PC-9 (cell line): ENCODE results near the gene ASB15. TPM values are rescaled to one million over a fixed set of nuclear protein-coding genes. Genes with fewer than 3 reads are reported as not detected.

Experiments
- BruUV-seq: library from RNA; stranded (reverse); fragments of 400-500 nt; replicated peaks from 2 replicates; lab custom pipeline; 2021; lab: Mats Ljungman, UMichigan
- CTCF ChIA-PET: fragments of 300-600 bp; sonication (Branson Sonifier 250); formaldehyde crosslinking; loops from one replicate; lab custom pipeline; 2022; ENCODE audit warnings: antibody characterized with exemption; lab: Charles Lee
- POLR2A ChIA-PET: fragments of 300-600 bp; sonication (Branson Sonifier 250); formaldehyde crosslinking; loops from one replicate; lab custom pipeline; 2022; ENCODE audit warnings: antibody characterized with exemption; ENCODE audit not compliant: unreplicated experiment; lab: Charles Lee
- DNase-seq, 2 experiments: peaks; one replicate each; pipeline versions ENCODE4 v3.0.0 to v3.0.0-alpha.2; 2015 to 2022; ENCODE audit warnings: mixed read lengths in 1 of 2
- H2AFZ ChIP-seq: fragments of 200-600 bp; sonication (generic); 2 replicates; pipeline ENCODE4 v1.8.1; 2017; ENCODE audit warnings: antibody characterized with exemption
- H3F3A ChIP-seq: fragments of 200-600 bp; sonication (generic); 2 replicates; pipeline ENCODE4 v1.8.1; 2017; ENCODE audit warnings: antibody characterized with exemption, mild to moderate bottlenecking, low read depth; ENCODE audit not compliant: insufficient read depth
- H3K27ac ChIP-seq: fragments of 200-600 bp; sonication (generic); 2 replicates; pipeline ENCODE4 v1.6.1; 2016; ENCODE audit warnings: mixed run types
- H3K27me3 ChIP-seq: fragments of 200-600 bp; sonication (generic); 2 replicates; pipeline ENCODE4 v1.6.1; 2016; ENCODE audit warnings: low read depth, mixed run types; ENCODE audit not compliant: insufficient read depth
- H3K36me3 ChIP-seq: fragments of 200-600 bp; sonication (generic); 2 replicates; pipeline ENCODE4 v1.6.1; 2016; ENCODE audit warnings: low read depth, mixed run types
- H3K4me1 ChIP-seq: fragments of 200-600 bp; sonication (generic); replicated peaks from 2 replicates; pipeline ENCODE4 v1.6.1; 2016; ENCODE audit warnings: mixed run types; ENCODE audit not compliant: insufficient read depth
- H3K4me2 ChIP-seq: fragments of 200-600 bp; sonication (generic); 2 replicates; pipeline ENCODE4 v1.6.1; 2017; ENCODE audit warnings: mixed run types
- H3K4me3 ChIP-seq: fragments of 200-600 bp; sonication (generic); 2 replicates; pipeline ENCODE4 v1.6.1; 2016; ENCODE audit warnings: mixed run types
- H3K79me2 ChIP-seq: fragments of 200-600 bp; sonication (generic); 2 replicates; pipeline ENCODE4 v1.6.1; 2017; ENCODE audit warnings: low read depth, mixed run types
- H3K9me2 ChIP-seq: fragments of 200-600 bp; sonication (generic); 2 replicates; pipeline ENCODE4 v1.8.1; 2017; ENCODE audit warnings: mild to moderate bottlenecking; ENCODE audit not compliant: insufficient read depth
- H3K9me3 ChIP-seq: fragments of 200-600 bp; sonication (generic); 2 replicates; pipeline ENCODE4 v1.8.1; 2016; ENCODE audit warnings: low read depth; ENCODE audit not compliant: insufficient read depth
- H4K20me1 ChIP-seq: fragments of 200-600 bp; sonication (generic); 2 replicates; pipeline ENCODE4 v1.8.1; 2017; ENCODE audit not compliant: insufficient read depth
- CTCF ChIP-seq: fragments of 200-600 bp; sonication (generic); conservative IDR thresholded peaks from 2 replicates; pipeline ENCODE4 v1.6.1; 2017; ENCODE audit warnings: mixed run types, antibody characterized with exemption, mild to moderate bottlenecking, moderate library complexity
- EZH2 ChIP-seq: fragments of 200-600 bp; sonication (generic); IDR thresholded peaks from 2 replicates; pipeline ENCODE4 v1.8.0; 2017; ENCODE audit warnings: antibody characterized with exemption, low read depth
- intact Hi-C: fragments of 100-400 bp; cut with micrococcal nuclease; formaldehyde crosslinking; loops from one replicate; pipeline ENCODE4 v1.10.0; 2022; ENCODE audit not compliant: unreplicated experiment
- total RNA-seq: library from RNA; stranded (reverse); gene quantifications from 2 replicates; pipeline ENCODE4 v1.2.3, GENCODE V29; 2021

The ASB15 gene
- total RNA-seq, 1 experiment from 2014 or later, result not detected

- Histone ChIP-seq H3K27me3 (no peaks in the 10 kb centered on the region), H4K20me1 (no peaks in the 10 kb centered on the region), H3K27ac (peak within 1 kb of the TSS; percentile 31; the same call in 1 of the 2 replicates), H2AFZ (peak within 1 kb of the TSS; percentile 99), H3K4me2 (peak within 1 kb of the TSS; percentile 82), H3F3A (no peaks in the 10 kb centered on the region), H3K4me3 (peak within 1 kb of the TSS; percentile 82), H3K9me2 (peaks cover 8% of the 10 kb centered on the region; the same call in 1 of the 2 replicates), H3K36me3 (no peaks in the 10 kb centered on the region), H3K4me1 (peaks cover 10% of the 10 kb centered on the region; the same call in 1 of the 2 replicates), H3K9me3 (no peaks in the 10 kb centered on the region), H3K79me2 (peaks cover 12% of the 10 kb centered on the region; the same call in 1 of the 2 replicates)
- BruUV-seq, result no TSS peak
- ChIA-PET POLR2A (interaction anchor here (0.5 to 0.7 kb wide), 5 partner anchors 23 to 754 kb away, joined by 3 to 20 read pairs (median 4); partner anchors contain the start of genes IQUB and WASL), CTCF (interaction anchor here (0.5 to 1.3 kb wide), 2 partner anchors 45 to 63 kb away, joined by 3 to 10 read pairs; no protein-coding TSS in a partner anchor)
- intact Hi-C loops, result loop anchor here (1.0 kb wide), 1 partner anchor 23 kb away; the partner anchor contains the start of gene IQUB
- peak; percentile 91 to 98 for DNase-seq
- TF ChIP-seq EZH2 (no peak), CTCF (no peak)
Observed at GRCh38 chr7:123557398-123558288, 44.0 kb upstream of the ASB15 start, which contains the start of gene NDUFA5. NDUFA5 (minus strand) TSS chr7:123557818; CDS start chr7:123557795, 23 bp downstream.

GRCh38 chr7:123558289-123558874 is 43.2 kb upstream of the ASB15 start:
- no peaks in the 10 kb centered on the region for H3K36me3 ChIP-seq
- DNase-seq, result no peak
- no peaks in the 10 kb centered on the region for H4K20me1 ChIP-seq
- H3F3A ChIP-seq, result no peaks in the 10 kb centered on the region
- TF ChIP-seq EZH2 (no peak), CTCF (no peak)
- BruUV-seq, result no TSS peak
- H2AFZ ChIP-seq, result peak overlapping the region; percentile 99
- H3K4me2 ChIP-seq, result peak overlapping the region; percentile 82
- peaks cover 8% of the 10 kb centered on the region; the same call in 1 of the 2 replicates for H3K9me2 ChIP-seq
- H3K4me1 ChIP-seq, result peaks cover 10% of the 10 kb centered on the region; the same call in 1 of the 2 replicates
- H3K27me3 ChIP-seq, result no peaks in the 10 kb centered on the region
- intact Hi-C loops, result no loop called here
- CTCF ChIA-PET, result interaction anchor here (1.3 kb wide), 1 partner anchor 64 kb away, joined by 10 read pairs; no protein-coding TSS in a partner anchor
- no peaks in the 10 kb centered on the region for H3K9me3 ChIP-seq
- H3K27ac ChIP-seq, result no peak overlapping the region
- H3K4me3 ChIP-seq, result peak overlapping the region; percentile 82
- peaks cover 12% of the 10 kb centered on the region; the same call in 1 of the 2 replicates for H3K79me2 ChIP-seq
- POLR2A ChIA-PET, result interaction anchor here (0.6 to 0.7 kb wide), 2 partner anchors 191 to 755 kb away, joined by 4 to 5 read pairs; partner anchors contain the start of gene WASL

- no peak for TF ChIP-seq CTCF
- no peak for TF ChIP-seq EZH2
- Histone ChIP-seq H4K20me1 (no peaks in the 10 kb centered on the region), H3K9me3 (no peaks in the 10 kb centered on the region), H3K36me3 (no peaks in the 10 kb centered on the region), H3F3A (no peaks in the 10 kb centered on the region), H3K4me3 (no peak overlapping the region), H3K4me1 (no peaks in the 10 kb centered on the region), H3K27me3 (no peaks in the 10 kb centered on the region), H3K9me2 (peaks cover 8% of the 10 kb centered on the region; the same call in 1 of the 2 replicates), H3K79me2 (peaks cover 3% of the 10 kb centered on the region; the same call in 1 of the 2 replicates), H2AFZ (no peak overlapping the region), H3K4me2 (no peak overlapping the region), H3K27ac (no peak overlapping the region)
- no TSS peak for BruUV-seq
- POLR2A ChIA-PET, result no interaction called here
- intact Hi-C loops, result no loop called here
- CTCF ChIA-PET, result no interaction called here
- DNase-seq, result no peak
Observed at GRCh38 chr7:123562121-123562520, 39.5 kb upstream of the ASB15 start.
